Stimulated activated CD8-positive, alpha-beta memory T cell treated with anti-CD3 and anti-CD28 coated beads, Interleukin-7, amount 100 ng/mL, for 48 hours (primary cell): ENCODE data around the gene ACD.
A peak's percentile ranks its signal among the peaks of the same experiment; 100 is the strongest.
"Not testable (repeated sequence)": the region's sequence is repeated elsewhere in the genome, so short reads cannot be mapped to it uniquely, and the experiment has no call there.

Source experiments
- DNase-seq, 2 donors: peaks; one replicate each; pipeline ENCODE4 v3.0.0-alpha.2; 2020; ENCODE audit warnings: low read depth in 1 of 2; ENCODE audit errors: extremely low read depth in 1 of 2

ACD gene

GRCh38 chr16:67659675-67660563, at the start of gene ACD:
Gene ACD (minus strand): TSS chr16:67660260. CDS start chr16:67660220, 40 bp downstream.
- DNase-seq = peak; percentile 83 to 87

- no peak for DNase-seq
Measured at GRCh38 chr16:67709050-67709449, 49.0 kb upstream of the ACD start.

GRCh38 chr16:67708368-67708771, 48.3 kb upstream of the ACD start:
- no peak for DNase-seq

- DNase-seq = no peak
Measured at GRCh38 chr16:67707790-67708189, 47.7 kb upstream of the ACD start.

- no peak for DNase-seq
Measured at GRCh38 chr16:67707210-67707609, 47.1 kb upstream of the ACD start.

GRCh38 chr16:67704110-67704509, 44.0 kb upstream of the ACD start:
- DNase-seq = no peak

- no peak for DNase-seq
Measured at GRCh38 chr16:67703626-67704025, 43.6 kb upstream of the ACD start.

- no peak for DNase-seq
Measured at GRCh38 chr16:67702130-67702529, 42.1 kb upstream of the ACD start.

GRCh38 chr16:67701420-67701819, 41.4 kb upstream of the ACD start:
- DNase-seq = no peak

- DNase-seq = no peak
Measured at GRCh38 chr16:67699265-67699664, 39.2 kb upstream of the ACD start.

- no peak for DNase-seq
Measured at GRCh38 chr16:67697422-67698185, 37.5 kb upstream of the ACD start.

- DNase-seq = no peak
Measured at GRCh38 chr16:67694611-67695010, 34.6 kb upstream of the ACD start.

- not testable (repeated sequence) for DNase-seq
Measured at GRCh38 chr16:67693517-67694285, 33.6 kb upstream of the ACD start.

- DNase-seq = no peak
Measured at GRCh38 chr16:67685388-67686112, 25.5 kb upstream of the ACD start.

- no peak for DNase-seq
Measured at GRCh38 chr16:67683767-67684166, 23.7 kb upstream of the ACD start.

- no peak for DNase-seq
Measured at GRCh38 chr16:67679935-67680897, 20.2 kb upstream of the ACD start.

- DNase-seq = no peak
Measured at GRCh38 chr16:67678354-67679023, 18.4 kb upstream of the ACD start.

GRCh38 chr16:67677712-67678111, 17.7 kb upstream of the ACD start:
- DNase-seq = no peak

GRCh38 chr16:67676939-67677338, 16.9 kb upstream of the ACD start:
- no peak for DNase-seq
